ENCODE measurements around the gene TFPI.
"Not testable (repeated sequence)": the region's sequence is repeated elsewhere in the genome, so short reads cannot be mapped to it uniquely, and the experiment has no call there.

TFPI gene

DNA sequence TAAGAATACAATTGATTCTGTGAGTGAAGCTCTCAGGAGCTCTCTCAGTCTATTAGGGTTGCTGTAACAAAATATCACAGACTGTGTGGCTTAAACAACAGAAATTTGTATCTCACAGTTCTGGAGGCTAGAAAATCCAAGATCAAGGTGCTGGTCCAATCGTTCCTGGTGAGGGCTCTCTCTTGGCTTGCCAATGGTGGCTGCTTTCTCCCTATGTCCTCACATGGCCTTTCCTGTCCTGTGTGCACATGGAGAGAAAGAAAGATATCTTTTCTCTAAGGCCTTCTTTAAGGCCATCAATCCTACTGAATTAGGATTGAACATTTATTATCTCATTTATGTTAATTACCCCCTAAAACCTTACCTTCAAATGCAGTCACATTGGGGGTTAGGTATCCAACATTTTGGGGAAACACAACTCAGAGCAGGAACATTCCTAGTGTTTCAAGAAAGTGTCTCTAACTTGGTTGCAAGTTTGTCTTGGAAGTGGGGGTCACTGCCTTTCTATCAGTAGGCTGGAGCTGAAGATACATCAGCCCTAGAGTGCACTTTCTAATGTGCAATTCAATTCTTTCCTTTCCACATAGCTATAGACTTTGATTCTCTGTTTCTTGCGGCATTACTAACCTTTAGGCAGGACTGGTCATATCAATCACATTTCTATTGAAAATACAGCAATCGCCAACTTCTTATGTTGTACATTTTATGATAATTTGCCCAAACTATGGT, 24.8 kb downstream of the TFPI start:
- DNase-seq (ENCODE audit: low read depth in 2 of 2, low spot score in 1 of 2): no peak

DNA sequence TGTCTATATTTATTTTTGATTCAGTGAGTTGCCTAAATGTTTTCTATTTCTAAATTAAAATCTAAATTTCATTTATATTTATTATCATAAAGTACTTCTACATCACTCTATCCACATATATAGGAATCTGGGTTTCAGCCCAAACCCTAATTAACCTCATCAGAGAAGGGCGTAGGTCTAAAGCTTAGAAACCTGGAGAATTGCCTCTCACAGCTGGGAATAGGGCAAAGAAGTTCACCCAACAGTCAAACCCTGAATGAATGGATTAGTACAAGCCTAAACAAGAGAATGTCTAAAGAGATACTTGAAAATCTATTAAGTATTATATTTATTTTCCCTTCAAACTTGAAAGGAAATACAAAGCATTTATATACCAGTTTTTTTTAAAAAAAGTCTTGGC, 26.2 kb downstream of the TFPI start:
- no peak for DNase-seq (ENCODE audit: low read depth in 2 of 2, low spot score in 1 of 2)

DNA sequence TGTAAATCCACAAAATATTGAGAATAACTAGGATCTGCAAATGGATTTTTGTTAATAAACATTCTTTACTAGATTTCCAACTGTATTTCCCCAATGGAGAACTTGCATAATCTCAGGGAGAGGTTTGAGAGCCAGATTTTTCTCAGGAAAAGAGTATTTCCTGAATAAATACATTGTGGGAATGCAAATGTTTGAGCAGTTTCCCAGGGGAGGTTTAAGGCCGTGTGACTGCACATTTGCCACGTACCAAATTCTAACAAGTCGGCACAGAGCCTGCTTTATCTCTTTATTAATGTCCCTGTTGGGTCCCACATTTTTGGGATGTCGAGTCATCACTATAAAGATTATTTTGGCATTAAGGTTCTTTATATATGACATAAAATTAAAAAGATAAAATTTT, 27.0 kb downstream of the TFPI start:
- DNase-seq (ENCODE audit: low read depth in 2 of 2, low spot score in 1 of 2): no peak

DNA sequence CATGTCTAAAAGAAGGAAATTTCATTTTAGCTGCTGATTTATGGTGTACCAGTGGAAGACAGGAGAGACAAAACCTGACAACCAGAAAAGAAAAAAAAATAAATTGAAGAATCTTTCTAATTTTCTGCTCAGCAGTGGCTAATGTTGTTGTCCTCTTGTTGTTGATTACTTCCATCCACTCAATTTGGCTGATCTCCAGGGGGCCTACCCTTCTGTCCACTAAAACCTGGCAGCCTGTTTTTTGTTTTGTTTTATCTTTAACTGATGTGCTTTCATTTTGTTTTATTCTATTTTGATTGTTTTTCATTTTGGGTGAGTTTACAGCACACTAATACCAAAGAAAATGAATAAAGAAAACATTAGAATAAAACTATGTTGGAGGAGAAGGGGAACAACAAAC, 27.4 kb downstream of the TFPI start:
- DNase-seq (ENCODE audit: low read depth in 2 of 2, low spot score in 1 of 2): no peak

DNA sequence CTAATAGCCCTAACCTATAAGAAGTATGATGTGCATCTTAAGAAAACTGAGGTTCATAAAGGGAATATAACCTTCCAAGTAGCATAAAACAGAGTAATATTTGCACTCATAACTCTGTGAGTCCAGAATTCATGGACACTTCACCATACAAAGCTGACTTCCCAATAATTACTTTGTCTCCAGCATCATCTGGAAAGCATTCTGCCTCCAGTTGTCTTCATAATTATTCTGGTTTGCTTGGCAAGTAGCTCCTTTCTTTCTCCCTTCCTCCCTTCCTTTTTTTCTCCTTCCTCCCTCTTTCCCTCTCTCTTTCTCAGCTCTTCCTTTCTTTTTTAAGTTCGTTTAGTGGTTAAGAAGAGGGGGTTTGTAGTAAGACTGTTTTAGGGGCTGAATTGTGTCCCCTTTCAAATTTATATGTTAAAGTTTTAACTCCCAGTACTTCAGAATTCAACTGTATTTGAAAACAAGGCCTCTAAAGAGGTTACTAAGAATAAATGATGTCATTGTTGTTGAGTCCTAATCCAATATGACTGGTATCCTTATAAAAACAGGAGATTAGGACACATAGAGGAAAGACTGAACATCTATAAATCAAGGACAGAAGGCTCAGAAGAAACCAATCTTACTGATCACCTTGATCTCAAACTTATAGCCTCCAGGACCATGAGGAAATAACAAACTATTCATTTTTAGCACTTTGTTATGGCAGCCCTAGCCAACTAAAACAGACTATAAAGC, 28.9 kb downstream of the TFPI start:
- DNase-seq (ENCODE audit: low read depth in 2 of 2, low spot score in 1 of 2): no peak

DNA sequence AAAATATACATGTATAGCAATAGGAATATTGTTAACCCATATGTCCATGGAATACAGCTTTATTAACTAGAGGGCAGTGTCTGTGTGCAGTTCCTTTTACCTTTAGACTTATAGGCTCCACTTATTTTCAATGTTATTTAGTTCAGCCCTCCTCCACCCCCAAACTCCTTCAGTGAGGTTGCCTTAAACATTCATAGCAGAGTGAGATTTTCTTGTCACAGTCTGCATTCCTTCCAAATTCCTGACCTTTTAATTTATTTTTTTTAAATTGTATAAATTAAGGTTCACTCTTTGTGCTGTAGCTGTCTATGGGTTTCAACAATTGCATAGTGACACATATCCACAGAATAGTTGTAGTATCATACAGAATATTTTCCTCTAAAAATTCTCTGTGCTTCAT, 30.9 kb downstream of the TFPI start:
- DNase-seq (ENCODE audit: low read depth in 2 of 2, low spot score in 1 of 2): no peak

DNA sequence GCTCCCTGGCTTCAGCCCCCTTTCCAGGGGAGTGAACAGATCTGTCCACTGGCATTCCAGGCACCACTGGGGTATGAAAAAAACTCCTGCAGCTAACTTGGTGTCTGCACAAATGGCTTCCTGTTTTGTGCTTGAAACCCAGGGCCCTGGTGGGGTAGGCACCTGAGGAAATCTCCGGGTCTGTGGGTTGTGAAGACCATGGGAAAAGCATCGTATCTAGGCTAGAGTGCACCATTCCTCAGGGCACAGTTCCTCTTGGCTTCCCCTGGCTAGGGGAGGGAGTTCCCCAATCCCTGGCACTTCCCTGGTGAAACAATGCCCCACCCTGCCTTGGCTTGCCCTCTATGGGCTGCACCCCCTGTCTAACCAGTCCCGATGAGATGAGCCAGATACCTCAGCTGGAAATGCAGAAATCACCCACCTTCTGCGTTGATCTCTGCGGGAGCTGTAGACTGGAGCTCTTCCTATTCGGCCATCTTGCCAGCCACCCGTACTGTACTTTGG, 34.1 kb downstream of the TFPI start:
- DNase-seq (ENCODE audit: low read depth in 2 of 2, low spot score in 1 of 2): no peak

DNA sequence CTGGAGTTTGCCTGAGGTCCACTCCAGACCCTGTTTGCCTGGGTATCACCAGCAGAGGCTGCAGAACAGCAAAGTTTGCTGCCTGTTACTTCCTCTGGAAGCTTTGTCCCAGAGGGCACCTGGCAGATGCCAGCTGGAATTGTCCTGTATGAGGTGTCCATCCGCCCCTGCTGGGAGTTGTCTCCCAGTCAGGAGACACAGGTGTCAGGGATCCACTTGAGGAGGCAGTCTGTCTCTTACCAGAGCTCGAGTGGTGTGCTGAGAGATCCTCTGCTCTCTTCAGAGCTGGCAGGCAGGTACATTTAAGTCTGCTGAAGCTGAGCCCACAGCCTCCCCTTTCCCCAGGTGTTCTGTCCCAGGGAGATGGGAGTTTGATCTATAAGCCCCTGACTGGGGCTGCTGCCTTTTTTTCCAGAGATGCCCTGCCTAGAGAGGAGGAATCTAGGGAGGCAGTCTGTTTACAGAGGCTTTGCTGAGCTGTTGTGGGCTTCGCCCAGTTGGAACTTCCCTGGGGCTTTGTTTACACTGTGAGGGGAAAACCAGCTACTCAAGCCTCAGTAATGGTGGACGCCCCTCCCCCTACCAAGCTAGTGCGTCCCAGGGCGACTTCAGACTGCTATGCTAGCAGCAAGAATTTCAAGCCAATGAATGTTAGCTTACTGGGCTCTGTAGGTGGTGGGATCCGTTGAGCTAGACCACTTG, 34.7 kb downstream of the TFPI start:
- no peak for DNase-seq (ENCODE audit: low read depth in 2 of 2, low spot score in 1 of 2)

DNA sequence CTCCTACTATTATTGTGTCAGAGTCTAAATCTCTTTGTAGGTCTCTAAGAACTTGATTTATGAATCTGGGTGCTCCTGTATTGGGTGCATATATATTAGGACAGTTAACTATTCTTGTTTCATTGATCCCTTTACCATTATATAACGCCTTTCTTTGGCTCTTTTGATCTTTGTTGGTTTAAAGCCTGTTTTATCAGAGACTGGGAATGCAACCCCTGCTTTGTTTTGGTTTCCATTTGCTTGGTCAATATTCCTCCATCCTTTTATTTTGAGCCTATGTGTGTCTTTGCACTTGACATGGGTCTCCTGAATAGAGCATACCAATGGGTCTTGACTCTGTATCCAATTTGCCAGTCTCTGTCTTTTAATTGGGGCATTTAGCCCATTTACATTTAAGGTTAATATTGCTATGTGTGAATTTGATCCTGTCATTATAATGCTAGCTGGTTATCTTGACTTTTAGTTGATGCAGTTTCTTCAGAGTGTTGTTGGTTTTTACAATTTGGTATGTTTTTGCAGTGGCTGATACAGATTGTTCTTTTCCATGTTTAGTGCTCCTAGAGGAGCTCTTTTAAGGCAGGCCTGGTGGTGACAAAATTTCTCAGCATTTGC, 36.4 kb downstream of the TFPI start:
- not testable (repeated sequence) for DNase-seq (ENCODE audit: low read depth in 2 of 2, low spot score in 1 of 2)

DNA sequence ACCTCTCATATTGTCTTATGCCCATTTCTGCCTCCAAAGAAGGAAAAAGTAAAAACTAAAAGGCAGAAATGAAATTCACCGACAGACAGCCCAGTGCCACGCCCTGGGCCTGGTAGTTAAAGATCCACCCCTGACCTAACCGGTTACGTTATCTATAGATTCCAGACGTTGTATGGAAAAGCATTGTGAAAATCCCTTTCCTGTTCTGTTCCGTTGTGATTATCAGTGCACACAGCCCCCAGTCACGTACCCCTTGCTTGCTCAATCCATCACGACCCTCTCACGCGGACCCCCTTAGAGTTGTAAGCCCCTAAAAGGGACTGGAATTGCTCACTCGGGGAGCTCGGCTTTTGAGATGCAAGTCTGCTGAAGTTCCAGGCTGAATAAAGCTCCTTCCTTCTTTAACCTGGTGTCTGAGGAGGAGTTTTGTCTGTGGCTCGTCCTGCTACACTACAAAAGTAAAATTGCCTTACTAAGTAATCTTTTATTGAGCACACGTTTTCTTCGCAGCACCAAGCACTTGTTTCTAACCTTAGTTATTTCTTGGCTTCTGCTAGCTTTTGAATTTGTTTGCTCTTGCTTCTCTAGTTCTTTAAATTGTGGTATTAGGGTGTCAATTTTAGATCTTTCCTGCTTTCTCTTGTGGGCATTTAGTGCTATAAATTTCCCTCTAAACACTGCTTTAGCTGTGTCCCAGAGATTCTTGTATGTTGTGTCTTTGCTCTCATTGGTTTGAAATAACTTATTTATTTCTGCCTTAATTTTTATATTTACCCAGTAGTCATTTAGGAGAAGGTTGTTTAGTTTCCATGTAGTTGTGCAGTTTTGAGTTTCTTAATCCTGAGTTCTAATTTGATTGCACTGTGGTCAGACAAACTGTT, 37.4 kb downstream of the TFPI start:
- DNase-seq (ENCODE audit: low read depth in 2 of 2, low spot score in 1 of 2): not testable (repeated sequence)

DNA sequence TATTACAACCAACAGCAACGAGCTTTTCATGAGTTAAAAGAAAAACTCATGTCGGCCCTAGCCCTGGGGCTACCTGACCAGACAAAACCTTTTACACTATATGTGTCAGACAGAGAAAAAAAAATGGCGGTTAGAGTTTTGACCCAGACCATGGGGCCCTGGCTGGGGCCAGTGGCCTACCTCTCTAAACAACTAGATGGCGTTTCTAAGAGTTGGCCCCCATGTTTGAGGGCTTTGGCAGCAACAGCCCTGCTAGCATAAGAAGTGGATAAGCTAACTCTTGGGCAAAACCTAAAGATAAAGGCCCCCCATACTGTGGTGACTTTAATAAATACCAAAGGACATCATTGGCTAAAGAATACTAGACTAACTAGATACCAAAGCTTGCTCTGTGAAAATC, 39.3 kb downstream of the TFPI start:
- no peak for DNase-seq (ENCODE audit: low read depth in 2 of 2, low spot score in 1 of 2)

DNA sequence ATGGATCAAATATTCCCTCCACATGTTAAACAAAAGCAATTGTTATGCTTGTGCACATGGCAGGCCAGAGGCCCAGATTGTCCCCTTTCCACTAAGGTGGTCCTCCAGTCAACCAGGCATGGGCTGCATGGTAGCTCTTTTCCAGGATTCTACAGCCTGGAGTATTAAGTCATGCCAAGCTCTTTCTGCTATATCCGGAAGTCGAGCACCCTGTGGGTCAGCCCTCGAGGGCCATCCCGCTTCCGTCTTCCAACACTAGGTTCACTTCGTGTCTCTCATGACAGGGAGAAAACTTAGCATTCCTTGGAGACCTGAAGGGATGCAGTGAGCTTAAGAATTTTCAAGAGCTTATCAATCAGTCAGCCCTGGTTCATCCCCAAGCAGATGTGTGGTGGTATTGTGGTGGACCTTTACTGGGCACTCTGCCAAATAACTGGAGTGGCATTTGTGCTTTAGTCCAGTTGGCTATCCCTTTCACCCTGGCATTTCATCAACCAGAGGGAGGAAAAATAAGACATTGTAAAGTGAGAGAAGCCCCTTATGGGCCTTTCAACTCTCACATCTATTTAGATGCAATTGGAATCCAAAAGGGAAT, 39.9 kb downstream of the TFPI start:
- DNase-seq (ENCODE audit: low read depth in 2 of 2, low spot score in 1 of 2): not testable (repeated sequence)

DNA sequence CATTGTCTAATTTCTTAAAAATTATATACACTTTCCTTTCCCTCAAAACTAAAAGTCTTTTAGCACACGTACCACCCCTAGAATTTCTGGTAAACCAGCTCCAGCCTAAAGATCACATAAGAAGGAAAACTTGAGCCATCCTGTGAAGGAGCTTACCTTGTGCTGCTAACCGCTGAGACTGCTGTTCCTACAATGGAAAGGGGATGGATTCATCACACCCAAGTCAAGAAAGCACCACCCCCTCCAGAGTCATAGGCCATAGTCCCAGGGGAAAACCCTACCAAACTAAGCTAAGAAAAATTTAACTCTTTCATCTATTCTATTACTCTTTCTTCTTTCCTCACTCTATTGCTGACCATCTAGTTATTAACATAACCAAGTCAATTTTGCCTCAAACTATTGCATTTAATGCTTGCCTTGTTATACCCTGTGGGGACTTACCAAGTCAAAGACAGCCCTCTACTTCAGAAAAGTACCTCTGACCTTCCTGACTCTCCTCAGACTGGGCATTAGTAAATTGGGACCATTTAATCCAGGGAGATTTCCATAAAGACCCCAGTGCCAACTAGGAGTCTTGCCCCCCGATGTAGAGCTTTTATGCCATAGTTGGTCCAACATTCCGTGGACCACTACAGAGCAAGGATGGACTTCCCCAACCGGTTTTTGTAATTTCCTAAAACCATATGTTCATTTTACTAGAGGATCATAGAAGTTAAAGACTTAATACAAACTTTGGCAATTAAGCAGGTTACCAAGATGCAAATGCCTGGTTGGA, 40.6 kb downstream of the TFPI start:
- not testable (repeated sequence) for DNase-seq (ENCODE audit: low read depth in 2 of 2, low spot score in 1 of 2)

DNA sequence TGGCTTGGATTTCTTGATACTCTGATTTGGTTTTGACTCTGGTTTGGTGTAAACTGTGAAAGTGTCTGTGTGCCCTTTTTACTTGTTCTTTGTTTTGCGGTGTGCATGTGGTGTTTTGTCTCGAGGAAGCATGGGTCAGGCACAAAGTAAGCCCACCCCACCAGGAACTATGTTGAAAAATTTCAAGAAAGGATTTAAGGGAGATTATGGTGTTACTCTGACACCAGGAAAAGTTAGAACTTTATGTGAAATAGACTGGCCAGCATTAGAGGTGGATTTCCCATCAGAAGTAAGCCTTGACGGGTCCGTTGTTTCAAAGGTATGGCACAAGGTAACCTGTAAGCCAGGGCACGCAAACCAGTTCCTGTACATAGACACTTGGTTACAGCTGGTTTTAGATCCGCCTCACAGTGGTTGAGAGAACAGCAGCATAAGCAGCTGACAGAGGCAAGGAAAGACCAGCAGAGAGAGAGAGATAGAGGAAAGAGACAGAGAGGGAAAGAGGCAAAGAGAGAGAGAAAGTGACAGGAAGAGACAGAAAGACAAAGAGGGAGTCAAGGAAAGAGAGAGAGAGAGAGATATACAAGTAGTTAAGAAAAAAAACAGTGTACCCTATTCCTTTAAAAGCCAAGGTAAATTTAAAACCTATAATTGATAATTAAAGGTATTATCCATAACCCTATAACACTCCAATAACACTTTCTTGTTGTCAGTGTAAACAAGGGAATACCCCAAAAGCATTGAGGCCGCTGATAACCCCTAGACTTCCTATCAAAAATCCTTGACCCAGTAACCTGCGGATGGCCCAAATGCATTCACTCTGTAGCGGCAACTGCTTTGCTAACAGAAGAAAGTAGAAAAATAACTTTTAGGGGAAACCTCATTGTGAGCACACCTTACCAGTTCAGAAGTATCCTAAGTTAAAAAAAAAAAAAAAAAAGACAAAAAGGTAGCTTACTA, 42.6 kb downstream of the TFPI start:
- no peak for DNase-seq (ENCODE audit: low read depth in 2 of 2, low spot score in 1 of 2)

DNA sequence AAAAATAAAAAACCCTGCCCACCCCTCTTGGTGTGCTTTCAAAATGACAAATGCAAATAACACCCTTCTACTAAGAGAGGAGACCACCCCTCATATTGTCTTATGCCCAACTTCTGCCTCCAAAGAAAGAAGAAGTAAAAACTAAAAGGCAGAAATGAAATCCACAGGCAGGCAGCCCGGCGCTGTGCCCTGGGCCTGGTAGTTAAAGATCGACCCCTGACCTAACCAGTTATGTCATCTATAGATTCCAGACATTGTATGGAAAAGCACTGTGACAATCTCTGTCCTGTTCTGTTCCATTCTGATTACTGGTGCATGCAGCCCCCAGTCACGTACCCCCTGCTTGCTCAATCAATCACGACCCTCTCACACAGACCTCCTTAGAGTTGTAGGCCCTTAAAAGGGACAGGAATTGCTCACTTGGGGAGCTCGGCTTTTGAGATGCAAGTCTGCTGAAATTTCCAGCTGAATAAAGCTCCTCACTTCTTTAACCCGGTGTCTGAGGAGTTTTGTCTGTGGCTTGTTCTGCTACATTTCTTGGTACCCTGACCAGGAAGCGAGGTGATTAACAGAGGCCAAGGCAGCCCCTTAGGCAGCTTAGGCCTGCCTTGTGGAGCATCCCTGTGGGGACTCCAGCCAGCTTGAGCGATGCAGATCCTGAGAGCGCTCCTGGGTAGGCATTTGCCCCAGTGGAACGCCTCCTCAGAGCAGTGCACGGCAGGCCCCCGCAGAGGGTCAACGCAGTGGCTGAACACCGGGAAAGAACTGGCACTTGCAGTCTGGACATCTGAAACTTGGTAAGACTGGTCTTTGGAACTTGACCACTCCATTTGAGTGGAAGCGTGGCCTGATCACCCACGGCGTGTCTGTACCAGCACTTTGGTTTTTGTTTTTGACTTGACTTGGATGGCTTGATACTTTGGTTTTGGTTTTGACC, 43.5 kb downstream of the TFPI start:
- DNase-seq (ENCODE audit: low read depth in 2 of 2, low spot score in 1 of 2): not testable (repeated sequence)

DNA sequence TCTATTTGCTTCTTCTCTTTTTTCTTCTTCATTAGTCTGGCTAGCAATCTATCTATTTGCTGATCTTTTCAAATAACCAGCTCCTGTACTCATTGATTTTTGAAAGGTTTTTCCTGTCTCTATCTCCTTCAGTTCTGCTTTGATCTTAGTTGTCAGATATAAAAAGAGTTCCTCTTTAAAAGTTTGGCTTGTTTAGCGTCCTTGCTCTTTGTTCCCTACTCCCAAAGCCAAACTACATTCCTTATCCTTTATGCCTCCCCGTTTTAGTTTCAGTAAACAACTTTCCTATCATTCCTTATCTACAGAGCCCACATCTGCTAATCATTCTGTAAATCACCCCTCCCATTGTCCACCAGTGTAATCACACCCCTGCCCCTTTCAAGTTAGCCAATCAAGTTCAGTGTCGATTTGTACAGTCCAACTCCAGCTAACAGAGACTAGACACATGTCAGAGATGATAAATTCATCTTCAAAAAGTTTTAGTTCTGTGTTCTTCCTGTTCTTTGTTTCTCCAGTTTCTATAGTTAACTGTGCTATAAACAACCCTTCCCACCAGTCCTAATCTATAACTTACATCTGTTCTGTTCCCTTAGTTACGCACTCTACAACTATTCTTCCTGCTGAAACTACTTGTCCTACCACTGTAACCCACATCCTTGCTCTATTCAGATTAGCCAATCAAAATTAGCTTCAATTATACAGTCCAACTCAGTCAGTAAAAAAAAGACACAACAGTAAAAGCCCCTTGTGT, 44.4 kb downstream of the TFPI start:
- DNase-seq (ENCODE audit: low read depth in 2 of 2, low spot score in 1 of 2): no peak
